ENCODE data around the gene RYR3. TPM values are rescaled to one million over a fixed set of nuclear protein-coding genes. Genes with fewer than 3 reads are reported as not detected.
A peak's percentile ranks its signal among the peaks of the same experiment; 100 is the strongest.

RYR3 gene
- 5.4 TPM for total RNA-seq

- peak in 2 of 3 donors; percentile 25 to 40 for DNase-seq (ENCODE audit: low read depth in 2 of 3, low spot score in 2 of 3)
Observed at GRCh38 chr15:33310481-33311311, at the start of gene RYR3. TSS of gene RYR3 (plus strand) at chr15:33310967. CDS start at chr15:33311046, 79 bp downstream.

GRCh38 chr15:33262306-33262705 is 48.5 kb upstream of the RYR3 start:
- DNase-seq (ENCODE audit: low read depth in 2 of 3, low spot score in 2 of 3): peak in 1 of 3 donors; percentile 3

GRCh38 chr15:33277689-33278088 is 33.1 kb upstream of the RYR3 start:
- DNase-seq (ENCODE audit: low read depth in 2 of 3, low spot score in 2 of 3): no peak

DNA sequence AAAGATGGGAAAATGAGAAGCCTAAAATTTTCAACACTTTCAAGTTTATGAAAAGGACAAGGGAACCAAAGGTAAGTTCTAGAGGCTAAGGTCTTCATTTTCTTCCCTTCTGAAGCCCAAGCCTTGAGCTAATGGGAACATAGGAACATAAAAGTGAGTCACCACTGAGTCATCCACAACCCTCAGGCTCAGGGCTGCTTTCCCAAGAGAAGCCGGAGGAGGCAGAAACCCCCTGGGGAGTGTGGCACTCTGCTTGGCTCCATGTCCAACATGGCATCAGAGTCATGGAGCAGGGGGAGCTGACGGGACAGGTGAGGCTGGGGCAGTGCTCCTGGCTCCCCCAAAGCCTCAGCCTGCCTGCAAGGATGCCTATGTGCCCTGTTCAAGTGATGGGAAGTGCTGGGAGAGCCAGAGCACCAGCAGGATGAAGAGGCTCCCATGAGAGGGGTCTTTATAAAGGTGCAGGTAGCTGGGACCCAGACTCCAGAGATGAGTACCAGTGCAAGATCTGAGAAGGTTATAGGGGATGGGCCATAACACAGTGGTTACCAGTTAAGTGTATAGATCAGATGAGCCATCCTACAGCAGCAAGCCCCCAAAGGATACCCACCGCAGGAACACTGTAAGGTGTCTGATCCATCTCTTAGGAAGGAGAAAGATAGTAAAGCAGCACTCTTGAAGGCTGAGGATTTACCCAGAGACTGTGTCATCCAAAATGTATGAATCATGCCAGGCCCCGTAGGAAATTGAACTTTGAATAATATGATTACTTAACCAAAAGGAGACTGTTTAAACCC is 31.8 kb upstream of the RYR3 start:
- DNase-seq (ENCODE audit: low read depth in 2 of 3, low spot score in 2 of 3): no peak

- DNase-seq (ENCODE audit: low read depth in 2 of 3, low spot score in 2 of 3): no peak
Observed at GRCh38 chr15:33279613-33280205, 31.1 kb upstream of the RYR3 start.

GRCh38 chr15:33282226-33283020 is 28.3 kb upstream of the RYR3 start:
- no peak for DNase-seq (ENCODE audit: low read depth in 2 of 3, low spot score in 2 of 3)

DNA sequence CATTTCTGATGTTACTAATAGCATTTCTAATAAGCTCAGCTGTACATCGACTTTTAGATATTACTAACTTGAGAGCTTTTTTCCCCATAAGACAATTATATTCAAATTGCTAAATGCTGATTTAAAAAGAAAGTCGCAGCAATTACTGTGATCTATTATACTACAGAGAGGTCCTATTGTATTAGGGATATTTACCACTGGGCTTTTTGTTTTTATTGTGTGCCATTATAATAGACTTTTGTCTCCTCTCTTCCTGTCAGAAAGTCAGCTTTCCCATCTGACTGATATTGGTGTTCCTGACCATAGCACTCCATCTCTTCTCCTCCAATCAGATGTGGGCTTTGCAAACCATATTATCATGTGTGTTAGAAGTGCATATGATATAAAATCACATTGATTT is 27.2 kb upstream of the RYR3 start:
- DNase-seq (ENCODE audit: low read depth in 2 of 3, low spot score in 2 of 3): no peak

DNA sequence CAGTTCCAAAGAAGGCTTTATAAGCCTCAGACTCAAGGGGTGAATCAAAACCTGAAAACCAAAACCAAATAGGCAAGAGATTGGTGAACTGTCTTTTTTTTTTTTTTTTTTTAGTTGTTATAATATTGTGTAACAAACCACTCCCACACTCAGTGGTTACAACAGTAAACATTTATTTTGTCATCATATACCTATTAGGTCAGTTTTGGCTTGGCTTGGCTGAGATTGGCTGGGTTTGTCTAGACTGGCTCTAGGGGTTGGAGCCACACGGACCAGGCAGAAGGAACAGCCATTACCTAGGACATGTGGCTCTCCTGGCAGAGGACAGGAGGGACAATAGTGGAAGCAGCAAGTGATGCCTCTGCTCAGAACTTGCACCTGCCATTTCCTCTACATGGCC is 26.4 kb upstream of the RYR3 start:
- DNase-seq (ENCODE audit: low read depth in 2 of 3, low spot score in 2 of 3): no peak

DNA sequence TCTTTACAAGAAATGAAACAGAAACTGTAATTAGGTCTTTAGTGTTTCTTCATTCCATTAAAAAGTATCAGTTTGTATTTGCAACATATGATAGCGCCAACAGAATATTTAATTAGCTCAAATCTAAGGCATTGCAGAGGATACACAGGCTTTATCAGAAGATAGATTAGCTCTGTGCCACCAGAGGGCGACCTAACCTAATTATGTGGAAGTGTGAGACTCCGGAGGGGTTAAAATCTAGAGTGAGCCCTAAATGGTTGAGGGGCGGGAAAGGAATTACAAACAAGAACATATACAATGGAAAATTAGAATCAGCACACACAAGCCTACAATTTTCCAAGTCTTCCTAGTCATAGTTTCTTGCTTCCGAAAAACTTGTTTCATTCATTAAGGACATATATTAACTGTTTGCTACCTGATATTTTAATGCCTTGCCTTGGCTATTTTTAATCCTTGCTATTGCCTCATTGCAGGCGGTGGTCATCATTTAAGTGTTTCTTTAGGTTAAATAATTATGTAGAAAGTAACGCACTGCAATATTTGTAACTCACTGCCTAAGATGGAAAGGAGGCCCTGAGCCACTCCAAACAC is 18.0 kb upstream of the RYR3 start:
- DNase-seq (ENCODE audit: low read depth in 2 of 3, low spot score in 2 of 3): peak in 2 of 3 donors; percentile 63 to 83

- no peak for DNase-seq (ENCODE audit: low read depth in 2 of 3, low spot score in 2 of 3)
Observed at GRCh38 chr15:33293713-33294334, 16.9 kb upstream of the RYR3 start.

- no peak for DNase-seq (ENCODE audit: low read depth in 2 of 3, low spot score in 2 of 3)
Observed at GRCh38 chr15:33296050-33296449, 14.7 kb upstream of the RYR3 start.

GRCh38 chr15:33296856-33297255 is 13.9 kb upstream of the RYR3 start:
- no peak for DNase-seq (ENCODE audit: low read depth in 2 of 3, low spot score in 2 of 3)

- no peak for DNase-seq (ENCODE audit: low read depth in 2 of 3, low spot score in 2 of 3)
Observed at GRCh38 chr15:33298631-33299030, 12.1 kb upstream of the RYR3 start.

- no peak for DNase-seq (ENCODE audit: low read depth in 2 of 3, low spot score in 2 of 3)
Observed at GRCh38 chr15:33304924-33305323, 5.8 kb upstream of the RYR3 start.

DNA sequence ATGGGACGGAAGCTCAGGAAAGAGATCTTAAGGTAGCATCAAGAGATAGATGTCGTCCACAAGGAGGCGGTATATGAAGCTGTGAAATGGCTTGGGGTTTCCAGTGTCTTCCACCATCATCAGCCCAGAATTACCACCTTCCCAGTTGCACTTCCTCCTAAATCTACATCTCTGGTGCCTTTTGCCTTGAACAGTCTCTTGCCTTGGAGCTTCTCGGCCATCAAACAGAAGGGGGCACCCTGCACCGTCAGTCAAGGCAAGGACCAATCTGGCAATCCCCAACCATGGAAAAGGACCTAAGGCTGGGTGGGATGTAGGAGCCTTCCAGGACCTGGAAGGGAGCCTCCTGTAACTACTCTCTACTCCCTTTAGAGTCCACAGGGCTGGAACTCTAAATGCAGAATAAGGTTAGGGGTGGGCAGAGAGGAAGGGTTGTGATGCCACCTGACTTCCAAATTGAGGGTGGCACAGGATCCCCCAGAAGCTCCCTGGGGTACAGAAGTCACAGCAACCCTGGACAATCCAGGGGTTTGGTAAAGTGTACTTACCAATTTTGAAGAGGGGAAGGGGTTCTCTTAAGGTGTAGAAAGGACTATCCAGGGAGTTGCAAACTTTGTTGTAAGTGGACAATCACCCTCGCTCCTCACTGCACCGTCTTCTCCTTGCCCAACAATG is 1.0 kb upstream of the RYR3 start:
- peak in 2 of 3 donors; percentile 48 to 59 for DNase-seq (ENCODE audit: low read depth in 2 of 3, low spot score in 2 of 3)

DNA sequence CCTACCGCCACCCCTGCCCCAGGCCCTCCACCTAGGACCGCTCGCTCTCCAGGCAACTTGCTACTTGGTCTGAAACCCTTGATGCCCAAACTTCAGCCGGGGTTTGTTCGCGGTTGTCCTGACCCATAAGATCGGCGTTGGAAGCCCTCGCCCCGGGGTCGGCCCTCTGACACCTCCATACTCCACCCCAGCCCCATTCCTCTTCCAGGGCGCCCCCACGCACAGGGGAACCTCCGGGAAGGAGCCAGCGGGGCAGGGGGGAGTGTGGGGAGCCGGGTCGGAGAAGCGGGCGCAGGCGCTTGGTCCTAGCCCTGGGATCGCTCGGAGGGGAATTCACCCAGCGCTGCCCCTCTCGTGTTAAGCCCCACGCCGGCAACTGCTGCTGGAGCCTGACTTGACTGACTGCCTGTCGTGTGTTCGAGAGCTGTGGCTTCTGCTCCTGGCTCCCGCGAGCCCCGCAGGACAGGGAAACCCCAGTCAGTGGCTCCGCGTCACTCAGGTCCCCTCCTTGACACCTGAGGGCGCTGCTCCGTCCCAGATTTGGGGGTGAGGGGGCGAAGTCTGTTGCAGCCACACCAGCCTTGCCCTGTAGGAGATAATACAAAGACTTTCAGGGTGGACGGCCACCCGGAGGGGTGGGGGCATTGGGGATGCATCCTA is 675 bp downstream of the RYR3 start:
- DNase-seq (ENCODE audit: low read depth in 2 of 3, low spot score in 2 of 3): peak in 2 of 3 donors; percentile 29 to 38

GRCh38 chr15:33313491-33313890 is 2.7 kb downstream of the RYR3 start:
- no peak for DNase-seq (ENCODE audit: low read depth in 2 of 3, low spot score in 2 of 3)

- no peak for DNase-seq (ENCODE audit: low read depth in 2 of 3, low spot score in 2 of 3)
Observed at GRCh38 chr15:33314069-33314468, 3.3 kb downstream of the RYR3 start.

GRCh38 chr15:33315044-33315443 is 4.3 kb downstream of the RYR3 start:
- DNase-seq (ENCODE audit: low read depth in 2 of 3, low spot score in 2 of 3): no peak

Measured in hematopoietic multipotent progenitor cell (in vitro differentiated cells).